Camera-type eye (tissue), 1 donor: Measurements from ENCODE around the gene MOV10L1. TPM values are rescaled to one million over a fixed set of nuclear protein-coding genes. Genes with fewer than 3 reads are reported as not detected.

Source experiments
- total RNA-seq: library from RNA; depleted of rRNA; stranded (reverse); fragments of >200 nt; gene quantifications from one replicate; pipeline ENCODE4 v1.2.3, GENCODE V29; 2014

The MOV10L1 gene
- total RNA-seq: 5.6 TPM

GRCh38 chr22:50089682-50090411, at the start of gene MOV10L1:
MOV10L1 (plus strand) TSS chr22:50090006; CDS start chr22:50090089, 83 bp downstream.

DNA sequence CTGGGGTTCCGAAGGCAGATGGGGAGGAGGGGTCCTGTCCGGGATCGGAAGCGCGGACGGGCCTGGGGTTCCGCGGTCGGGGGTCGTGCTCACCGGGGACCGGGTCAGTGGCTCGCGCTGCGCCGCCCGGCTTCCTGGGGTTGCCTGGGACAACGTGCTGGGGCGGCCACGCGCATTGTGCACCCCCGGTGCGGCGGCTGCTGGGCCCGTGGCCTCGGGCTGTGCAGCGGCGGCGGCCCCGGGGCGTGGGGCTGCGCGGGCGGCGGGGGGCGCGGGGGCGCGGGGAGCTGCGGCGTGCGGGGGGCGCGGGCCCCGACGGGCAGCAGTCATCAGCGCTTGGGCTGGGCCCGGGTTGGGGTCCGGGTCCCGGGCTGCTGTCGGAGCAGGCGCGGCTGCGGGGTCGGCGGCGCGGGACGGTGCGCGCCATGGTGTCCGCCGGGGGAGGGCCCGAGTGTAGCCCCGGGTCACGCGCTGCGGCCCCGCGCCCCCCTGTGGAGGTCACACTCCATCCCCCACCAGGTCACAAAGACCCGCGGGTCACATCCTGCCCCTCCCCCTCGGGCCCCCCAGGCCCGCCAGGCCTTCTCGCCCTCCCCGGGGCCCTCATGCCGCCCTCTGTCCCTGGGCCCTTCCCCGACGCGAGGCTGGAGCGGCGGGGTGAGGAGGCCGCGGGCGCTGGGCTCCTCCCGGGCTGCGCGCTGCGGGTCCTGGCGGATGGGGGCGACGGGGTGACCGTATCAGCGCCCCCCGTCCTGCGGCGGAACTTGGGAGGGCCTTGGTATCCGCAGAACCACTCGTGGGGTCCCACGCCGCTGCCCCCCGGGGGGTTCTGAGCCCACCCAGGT, 31.5 kb upstream of the MOV10L1 start, which contains the start of gene TTLL8:
Gene TTLL8 (minus strand): TSS at position 238 of the 845 bp plus-strand sequence.

DNA sequence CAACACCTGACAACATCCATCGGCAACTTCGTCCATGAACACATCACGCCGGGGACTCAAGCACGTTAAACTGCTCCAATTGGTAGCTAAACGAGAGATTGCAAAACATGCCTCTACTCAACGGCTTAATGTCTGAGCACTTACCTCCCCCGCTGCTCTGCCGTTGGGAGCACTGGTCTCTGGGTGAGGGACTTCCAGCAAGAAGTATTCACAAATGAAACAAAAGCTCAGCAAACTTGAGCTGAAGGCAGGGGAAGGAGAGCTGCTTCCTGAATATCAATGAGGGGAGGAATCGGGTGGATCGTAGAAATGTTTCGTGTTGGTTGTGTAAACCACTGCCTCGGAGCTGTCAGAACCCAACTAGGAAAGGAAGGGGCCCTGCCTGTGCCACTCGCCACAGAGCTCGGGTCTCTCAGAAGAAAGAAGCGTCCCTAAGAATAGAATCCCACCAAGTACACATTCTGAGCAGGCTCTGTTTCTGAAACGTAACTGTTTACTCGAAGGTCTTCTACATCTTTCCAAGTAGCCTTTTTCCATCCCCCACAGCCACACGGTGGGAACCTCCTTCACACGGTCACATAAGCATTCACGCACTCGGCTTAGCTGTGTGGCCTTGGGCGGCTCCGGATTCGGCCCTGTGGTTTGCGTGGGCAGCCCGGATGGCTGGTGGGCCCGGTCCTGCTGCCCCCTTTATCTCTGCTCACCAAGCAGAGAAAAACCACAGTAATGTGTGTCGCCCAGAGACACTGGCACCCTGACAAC, 4.4 kb upstream of the MOV10L1 start, which contains the start of gene MLC1:
Gene MLC1 (minus strand): TSS at position 216 of the 762 bp plus-strand sequence. CDS start 524 bp downstream, outside the sequence.

DNA sequence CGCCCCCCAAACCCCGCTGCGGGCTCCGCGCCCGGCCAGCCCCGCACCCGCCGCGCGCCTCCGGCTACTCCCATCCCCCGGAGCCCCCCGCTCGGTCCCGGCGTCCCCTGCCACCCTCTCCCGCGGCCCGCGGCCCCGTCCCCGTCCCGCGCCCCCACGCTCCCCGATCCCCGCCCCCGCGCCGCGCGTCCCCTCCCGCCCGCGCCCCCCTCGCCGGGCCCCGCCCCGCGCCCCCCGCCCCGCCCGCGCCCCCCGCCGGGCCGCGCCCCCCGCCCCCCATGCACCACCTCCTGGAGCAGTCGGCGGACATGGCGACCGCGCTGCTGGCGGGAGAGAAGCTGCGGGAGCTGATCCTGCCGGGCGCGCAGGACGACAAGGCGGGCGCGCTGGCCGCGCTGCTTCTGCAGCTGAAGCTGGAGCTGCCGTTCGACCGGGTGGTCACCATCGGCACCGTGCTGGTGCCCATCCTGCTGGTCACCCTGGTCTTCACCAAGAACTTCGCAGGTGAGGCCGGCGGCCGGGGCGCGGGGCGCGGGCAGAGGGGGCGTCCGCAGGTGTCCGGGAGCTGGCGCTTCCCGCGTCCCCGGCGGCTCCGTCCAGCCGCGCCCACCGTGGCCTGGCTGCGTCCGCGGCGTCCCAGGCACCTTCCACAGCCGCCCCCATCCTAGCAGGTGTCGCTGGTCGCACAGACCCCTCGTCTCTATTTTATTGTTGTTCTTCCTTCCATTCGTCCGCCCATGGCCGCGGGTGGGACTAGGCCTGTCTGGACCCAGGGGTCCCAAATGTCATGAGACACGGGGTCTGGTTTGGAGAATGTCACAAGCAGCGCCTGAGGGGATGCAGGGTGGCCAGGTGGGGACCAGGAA, 80.9 kb downstream of the MOV10L1 start, which contains the start of gene PANX2:
Gene PANX2 (plus strand): TSS at position 279 of the 866 bp plus-strand sequence. CDS start 0 bp downstream, at position 279.

GRCh38 chr22:50185375-50186087, 95.7 kb downstream of the MOV10L1 start, which contains the start of gene TRABD:
TRABD (plus strand) TSS chr22:50185913; CDS start chr22:50193061, 7,148 bp downstream.

DNA sequence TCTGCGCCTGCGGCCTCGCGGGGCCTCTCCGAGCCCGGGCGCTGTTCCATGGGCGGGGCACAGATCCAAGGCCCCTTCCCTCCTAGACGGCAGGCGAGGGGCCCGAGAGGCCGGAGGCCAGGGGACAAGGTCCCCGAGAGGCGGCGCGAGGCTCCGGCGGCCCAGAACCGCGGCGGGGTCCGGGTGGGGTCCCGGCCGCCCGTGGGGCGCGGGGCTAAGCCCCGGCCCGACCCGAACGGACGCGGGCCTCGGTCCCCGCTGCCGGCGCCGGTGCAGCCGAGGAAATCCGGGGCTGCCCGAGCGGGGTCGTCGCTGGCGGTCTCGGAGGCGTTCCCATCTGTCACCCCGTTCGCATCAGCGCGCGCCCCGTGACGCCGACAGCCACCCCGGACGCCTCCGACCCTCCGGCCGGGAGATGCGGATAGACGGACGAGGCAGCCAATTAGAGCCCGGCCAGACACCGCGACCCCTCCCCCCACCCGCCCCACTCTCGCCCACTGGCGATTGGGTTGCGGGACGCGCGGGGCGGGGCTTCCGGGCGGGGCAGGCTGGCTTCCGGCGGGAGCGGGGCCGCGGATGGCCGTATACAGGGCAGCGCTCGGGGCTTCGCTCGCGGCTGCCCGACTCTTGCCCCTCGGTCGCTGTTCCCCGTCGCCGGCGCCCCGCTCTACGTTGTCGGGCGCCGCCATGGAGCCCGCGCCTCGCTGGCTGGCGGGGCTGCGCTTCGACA, 110.8 kb downstream of the MOV10L1 start, which contains the start of gene SELENOO:
Gene SELENOO (plus strand): TSS at position 551 of the 730 bp plus-strand sequence. CDS start 26 bp downstream, at position 577.

Other genes starting within 250 kb of the MOV10L1 start
- 24.7 TPM for gene ZBED4, start 236.2 kb upstream of the MOV10L1 start, total RNA-seq
- 23.3 TPM for gene ALG12, start 171.6 kb upstream of the MOV10L1 start, total RNA-seq
- gene CRELD2, start 171.4 kb upstream of the MOV10L1 start, total RNA-seq: 24.4 TPM
- gene PIM3, start 129.2 kb upstream of the MOV10L1 start, total RNA-seq: 42.3 TPM
- 0.55 TPM for gene IL17REL, start 77.2 kb upstream of the MOV10L1 start, total RNA-seq
- not detected for gene TTLL8, start 31.7 kb upstream of the MOV10L1 start, total RNA-seq
- 7.2 TPM for gene MLC1, start 4.6 kb upstream of the MOV10L1 start, total RNA-seq
- gene PANX2, start 80.7 kb downstream of the MOV10L1 start, total RNA-seq: 2.4 TPM
- 17.3 TPM for gene TRABD, start 95.9 kb downstream of the MOV10L1 start, total RNA-seq
- gene SELENOO, start 111.0 kb downstream of the MOV10L1 start, total RNA-seq: 17.5 TPM
- 65.6 TPM for gene TUBGCP6, start 155.0 kb downstream of the MOV10L1 start, total RNA-seq
- gene HDAC10, start 161.3 kb downstream of the MOV10L1 start, total RNA-seq: 30.9 TPM
- gene MAPK12, start 171.7 kb downstream of the MOV10L1 start, total RNA-seq: 18.9 TPM
- 7.6 TPM for gene MAPK11, start 180.4 kb downstream of the MOV10L1 start, total RNA-seq
- 169 TPM for gene PLXNB2, start 217.6 kb downstream of the MOV10L1 start, total RNA-seq
- 16.9 TPM for gene DENND6B, start 237.0 kb downstream of the MOV10L1 start, total RNA-seq